GM12873 (cell line): Measurements from ENCODE around the gene ARHGAP15.

Source experiments
- CTCF ChIP-seq: IDR thresholded peaks from 2 replicates; pipeline ENCODE4 v1.5.1; 2012; ENCODE audit warnings: low read depth, mild to moderate bottlenecking, moderate library complexity, low read length, control low read depth; ENCODE audit not compliant: insufficient read depth; ENCODE audit errors: missing control alignments

Gene ARHGAP15

GRCh38 chr2:143209570-143210445 lies 80.6 kb downstream of the ARHGAP15 start:
- TF ChIP-seq CTCF = no peak

DNA sequence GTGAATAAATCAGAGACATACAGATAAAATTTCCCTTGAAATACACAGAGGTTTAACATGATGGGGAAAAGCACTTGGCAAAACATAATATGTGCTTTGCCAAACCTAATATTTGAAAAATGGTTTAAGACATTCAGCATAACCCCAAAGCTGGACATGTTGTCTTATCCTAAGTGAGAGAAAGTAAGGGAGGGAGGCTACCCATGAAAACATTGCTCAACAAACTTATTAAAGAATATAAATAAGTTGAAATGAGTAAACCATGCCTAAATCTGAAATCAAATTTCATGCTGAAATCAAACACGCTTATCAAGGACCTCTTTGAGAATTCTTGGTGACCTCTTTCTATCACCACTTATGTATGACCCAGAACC lies 81.2 kb downstream of the ARHGAP15 start:
- TF ChIP-seq CTCF = no peak

- no peak for TF ChIP-seq CTCF
Measured at GRCh38 chr2:143217512-143218115, 88.4 kb downstream of the ARHGAP15 start.

DNA sequence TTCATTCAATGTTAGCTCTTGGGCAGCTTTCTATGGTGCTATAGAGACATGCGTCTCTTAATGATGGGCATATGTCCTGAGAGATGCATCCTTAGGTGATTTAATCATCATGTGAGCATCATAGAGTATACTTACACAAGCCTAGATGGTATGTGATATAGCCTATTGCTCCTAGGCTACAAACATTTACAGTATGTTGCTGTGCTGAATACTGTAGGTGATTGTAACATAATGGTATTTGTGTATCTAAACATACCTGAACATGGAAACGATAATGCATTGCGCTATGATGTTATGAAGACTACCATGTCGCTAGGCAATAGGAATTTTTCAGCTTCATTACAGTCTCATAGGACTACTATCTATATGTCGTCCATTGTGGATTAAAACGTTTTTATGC lies 89.4 kb downstream of the ARHGAP15 start:
- no peak for TF ChIP-seq CTCF

- TF ChIP-seq CTCF = no peak
Measured at GRCh38 chr2:143219266-143219665, 90.0 kb downstream of the ARHGAP15 start.

DNA sequence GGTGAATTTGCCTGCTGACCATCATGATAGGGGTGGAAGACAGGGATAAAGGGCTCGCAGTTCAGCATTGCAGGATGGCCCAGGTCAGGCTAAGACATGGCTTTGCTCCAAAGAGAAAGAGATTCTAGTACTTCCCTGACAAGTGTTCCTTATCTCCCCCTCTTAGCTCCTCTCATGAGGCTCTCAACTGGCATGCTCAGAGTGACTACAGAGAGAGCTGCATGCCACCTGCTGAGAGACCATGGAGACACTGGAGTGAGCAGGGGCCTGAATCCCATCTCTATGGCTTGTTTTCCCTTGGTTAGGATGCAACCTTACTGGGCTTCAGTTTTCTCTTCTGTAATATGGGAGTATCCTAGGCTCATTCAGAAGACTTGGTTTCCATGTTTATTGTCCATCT lies 94.3 kb downstream of the ARHGAP15 start:
- TF ChIP-seq CTCF = no peak

DNA sequence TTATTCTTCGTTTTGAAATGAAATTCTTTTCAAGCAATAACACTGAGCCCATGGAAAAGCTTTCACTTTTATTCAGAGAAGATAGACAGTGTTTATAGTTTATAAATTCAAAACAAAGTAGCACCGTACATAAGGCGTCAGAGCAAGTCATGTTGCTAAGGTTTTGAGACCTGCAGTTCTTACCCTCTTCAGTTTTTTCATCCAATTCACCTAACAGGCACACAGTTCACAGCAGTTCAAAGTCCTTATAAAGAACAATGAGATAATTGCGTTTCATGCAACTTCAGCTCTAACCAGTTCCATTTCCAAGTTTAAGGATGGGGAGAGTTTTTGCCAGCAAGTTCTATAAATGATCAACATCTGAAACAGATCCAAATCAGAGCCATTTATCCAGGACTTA lies 96.7 kb downstream of the ARHGAP15 start:
- TF ChIP-seq CTCF = no peak
